NK-92 (cell line): ENCODE results near the gene FCER1G.

Experiments used
- DNase-seq: peaks from one replicate; lab custom pipeline; 2025; ENCODE audit not compliant: unreplicated experiment; lab: John Stamatoyannopoulos, UW

The FCER1G gene

DNA sequence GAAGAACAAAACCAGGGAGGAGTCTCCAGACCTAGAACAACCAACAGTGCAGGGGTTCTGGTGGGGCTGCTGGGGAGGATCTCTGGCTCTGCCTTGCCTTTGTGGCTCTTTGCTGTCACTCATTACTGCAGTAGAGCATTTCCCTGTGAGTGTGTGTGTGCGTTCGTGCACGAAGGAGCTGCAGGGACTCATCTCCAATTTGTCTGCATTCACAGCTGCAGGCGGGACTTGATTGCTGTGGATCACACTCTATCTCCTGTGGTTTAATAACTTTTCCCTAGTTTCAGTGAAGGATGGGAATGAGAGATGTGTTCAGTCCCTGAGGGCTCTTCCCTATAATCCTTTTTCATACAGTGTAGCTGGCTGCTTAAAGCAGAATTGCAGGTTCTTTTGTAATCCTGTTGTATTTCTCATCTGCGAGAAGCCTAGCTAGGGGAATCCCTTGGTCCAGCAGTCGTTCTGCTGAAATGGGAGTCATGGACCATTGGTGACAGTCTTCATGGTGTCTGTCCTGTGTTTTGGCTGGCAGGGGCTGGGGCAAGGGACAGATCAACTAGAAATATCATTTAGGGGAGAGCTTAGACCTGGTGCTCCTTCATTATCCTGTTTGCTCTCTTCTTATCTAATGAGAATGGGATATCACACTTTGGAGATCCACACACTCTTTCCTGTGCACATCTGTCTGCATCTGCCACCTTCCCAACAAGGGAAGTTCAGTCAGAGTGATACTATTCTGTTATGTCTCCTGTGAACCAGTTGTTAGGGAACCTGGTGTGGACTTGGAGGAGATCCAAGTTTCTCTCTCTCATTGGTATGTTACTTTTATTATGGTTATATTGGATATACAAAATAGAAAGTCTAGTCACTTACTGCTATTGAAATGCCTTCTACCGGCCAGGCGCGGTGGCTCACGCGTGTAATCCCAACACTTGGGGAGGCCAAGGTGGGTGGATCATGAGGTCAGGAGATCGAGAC, 46.5 kb downstream of the FCER1G start:
- no peak for DNase-seq

- no peak for DNase-seq
These were observed 50.2 kb downstream of the FCER1G start for GRCh38 chr1:161265305-161265704.

- no peak for DNase-seq
These were observed 51.1 kb downstream of the FCER1G start for GRCh38 chr1:161266202-161266601.

- DNase-seq: no peak
These were observed 51.7 kb downstream of the FCER1G start for GRCh38 chr1:161266836-161267235.

GRCh38 chr1:161267321-161267720, 52.2 kb downstream of the FCER1G start:
- no peak for DNase-seq
